Stomach smooth muscle (tissue), 2 donors: ENCODE data around the gene KLHL26.
A peak's percentile ranks its signal among the peaks of the same experiment; 100 is the strongest.

Source experiments
- H3K27ac ChIP-seq: one replicate; pipeline ENCODE4 v1.7.0; 2013; ENCODE audit warnings: mild to moderate bottlenecking, low read length, inconsistent platforms
- H3K27me3 ChIP-seq, 2 donors: one replicate each; pipeline ENCODE4 v1.7.0; 2013; ENCODE audit warnings: low read length in 2 of 2; ENCODE audit not compliant: insufficient read depth in 2 of 2, control insufficient read depth in 1 of 2
- H3K36me3 ChIP-seq, 2 donors: one replicate each; pipeline ENCODE4 v1.7.0; 2013; ENCODE audit warnings: low read length in 2 of 2; ENCODE audit not compliant: control insufficient read depth in 2 of 2, insufficient read depth in 2 of 2
- H3K4me1 ChIP-seq: one replicate; pipeline ENCODE4 v1.7.0; 2013; ENCODE audit warnings: low read length; ENCODE audit not compliant: control insufficient read depth, insufficient read depth
- H3K4me3 ChIP-seq, 2 donors: one replicate each; pipeline ENCODE4 v1.7.0; 2013; ENCODE audit warnings: low read length in 2 of 2
- H3K9ac ChIP-seq, 2 donors: one replicate each; pipeline ENCODE4 v1.7.0; 2013; ENCODE audit warnings: low read length in 2 of 2, mild to moderate bottlenecking in 1 of 2
- H3K9me3 ChIP-seq, 2 donors: one replicate each; pipeline ENCODE4 v1.7.0; 2013; ENCODE audit warnings: low read length in 2 of 2; ENCODE audit not compliant: control insufficient read depth in 2 of 2
- donor health status: healthy.
- donor health status: Pancreatic carcinoma.

The KLHL26 gene

DNA sequence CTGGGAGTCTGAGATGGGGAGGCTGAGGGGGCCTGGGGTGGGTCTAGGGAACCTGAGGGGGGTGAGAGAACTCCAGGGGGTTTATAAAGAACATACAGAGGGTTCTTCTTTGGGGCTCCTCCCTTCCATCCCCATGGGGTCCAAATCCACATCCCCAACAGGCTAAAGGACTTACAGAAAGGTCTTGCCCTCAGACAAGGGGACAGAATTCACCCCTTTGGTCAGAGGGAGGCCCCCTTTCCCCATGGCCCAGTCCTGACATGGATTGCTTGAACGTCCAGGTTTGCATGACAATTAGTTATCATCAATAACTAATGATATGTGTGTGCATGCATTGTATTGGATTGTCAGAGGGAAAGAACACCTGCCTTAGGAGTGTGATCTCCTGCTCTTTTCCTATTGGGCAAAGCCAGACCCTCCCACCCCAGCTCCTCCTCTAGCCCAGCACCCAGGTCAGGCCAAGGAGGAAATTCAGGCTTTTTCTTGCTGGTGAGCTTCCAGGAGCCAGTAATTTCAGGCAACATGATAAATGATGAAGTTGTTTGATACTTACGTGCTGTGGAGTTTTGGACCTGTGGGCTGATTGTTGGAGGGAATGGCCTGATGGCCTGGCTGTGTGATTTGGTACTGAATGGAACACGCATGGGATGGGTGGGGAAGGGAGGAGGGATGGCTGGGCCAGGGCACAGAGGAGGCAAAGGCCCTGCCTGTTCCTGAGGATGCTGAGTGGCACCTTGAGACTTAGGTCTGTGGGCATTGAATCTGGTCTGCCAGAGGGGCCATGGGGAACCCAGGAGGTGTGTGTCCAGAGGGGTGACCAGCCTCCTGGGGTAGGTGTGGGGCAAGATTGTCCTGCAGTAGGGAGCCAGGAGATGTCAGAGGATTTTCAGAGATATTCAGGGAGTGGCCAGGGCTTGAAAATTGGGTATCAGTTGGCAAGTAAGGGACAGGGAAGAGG, 1.1 kb downstream of the KLHL26 start:
- Histone ChIP-seq H3K9me3 (no peaks in the 10 kb centered on the region), H3K36me3 (no peaks in the 10 kb centered on the region), H3K27ac (peak overlapping the region; percentile 69), H3K9ac (peak overlapping the region; percentile 51 to 88), H3K4me3 (peak overlapping the region; percentile 80 to 88), H3K27me3 (no peaks in the 10 kb centered on the region), H3K4me1 (peaks cover 21% of the 10 kb centered on the region)

DNA sequence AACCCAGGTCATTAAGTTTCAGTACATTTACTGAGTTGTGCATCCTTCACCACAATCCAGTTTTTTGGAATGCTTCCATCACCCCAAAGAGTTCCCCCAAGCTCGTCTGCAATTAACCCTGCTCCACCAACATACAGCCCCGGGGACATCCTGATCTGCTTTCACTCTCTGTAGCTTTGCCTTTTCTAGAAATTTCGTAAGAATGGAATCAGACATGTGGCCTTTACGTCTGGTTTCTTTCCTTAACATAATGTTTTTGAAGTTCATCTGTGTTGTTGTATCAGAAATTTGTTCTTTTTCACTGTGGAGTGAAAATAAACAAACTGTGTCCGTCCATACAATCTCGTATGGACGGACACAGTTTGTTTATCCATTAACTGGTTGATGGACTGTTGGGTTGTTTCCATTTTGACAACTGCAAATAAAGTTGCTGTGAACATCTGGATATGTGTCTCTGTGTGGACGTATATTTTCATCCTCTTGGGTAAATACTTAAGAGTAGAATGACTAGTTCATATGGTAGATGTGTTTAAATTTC, 2.9 kb downstream of the KLHL26 start:
- Histone ChIP-seq H3K27me3 (no peaks in the 10 kb centered on the region), H3K4me3 (no peak overlapping the region), H3K36me3 (no peaks in the 10 kb centered on the region), H3K27ac (no peak overlapping the region), H3K4me1 (peaks cover 26% of the 10 kb centered on the region), H3K9ac (no peak overlapping the region), H3K9me3 (no peaks in the 10 kb centered on the region)

DNA sequence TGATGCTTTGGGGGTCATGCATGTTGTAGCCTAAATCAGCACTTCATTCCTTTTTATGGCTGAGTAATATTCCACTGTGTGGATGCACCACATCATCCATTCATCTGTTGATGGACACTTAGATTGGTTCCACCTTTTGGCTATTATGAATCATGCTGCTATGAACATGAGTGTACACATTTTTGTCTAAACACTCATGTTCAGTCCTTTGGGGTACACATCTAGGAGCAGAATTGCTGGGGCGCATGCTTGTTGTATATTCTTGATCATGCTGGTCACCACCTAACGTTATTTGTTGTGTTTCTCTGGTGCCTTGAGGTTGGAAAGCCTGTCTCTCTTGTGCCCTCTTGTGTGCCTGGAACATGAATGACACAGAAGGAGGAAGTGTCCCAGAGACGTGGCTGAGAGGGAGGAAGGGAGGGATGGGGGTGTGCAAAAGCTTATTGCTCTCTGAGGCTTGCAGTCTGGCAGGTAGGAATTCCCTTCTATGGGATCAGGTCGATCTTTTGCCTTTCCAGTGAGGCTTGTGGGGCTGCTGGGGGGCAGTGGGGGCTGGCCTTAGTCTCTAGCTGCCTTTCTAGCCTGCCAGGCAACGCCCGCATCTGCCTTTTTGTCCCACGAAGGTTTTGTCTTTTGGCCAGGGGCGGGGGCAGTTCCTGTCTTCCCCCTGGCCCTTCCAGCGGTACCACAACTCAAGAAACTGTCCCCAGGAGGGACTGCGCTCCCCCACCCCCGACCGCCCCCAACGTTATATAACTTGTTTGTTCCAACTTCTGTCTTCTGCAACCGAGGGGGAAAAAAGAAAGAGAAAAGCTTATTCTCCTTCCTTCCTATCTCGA, 7.6 kb downstream of the KLHL26 start:
- H3K27ac ChIP-seq: no peak overlapping the region
- H3K9me3 ChIP-seq: no peaks in the 10 kb centered on the region
- no peaks in the 10 kb centered on the region for H3K27me3 ChIP-seq
- H3K4me1 ChIP-seq: peaks cover 28% of the 10 kb centered on the region
- peaks cover 0 to 2% of the 10 kb centered on the region in 2 donors for H3K36me3 ChIP-seq
- H3K9ac ChIP-seq: peak overlapping the region in 1 of 2 donors; percentile 22
- peak overlapping the region in 1 of 2 donors; percentile 22 for H3K4me3 ChIP-seq

DNA sequence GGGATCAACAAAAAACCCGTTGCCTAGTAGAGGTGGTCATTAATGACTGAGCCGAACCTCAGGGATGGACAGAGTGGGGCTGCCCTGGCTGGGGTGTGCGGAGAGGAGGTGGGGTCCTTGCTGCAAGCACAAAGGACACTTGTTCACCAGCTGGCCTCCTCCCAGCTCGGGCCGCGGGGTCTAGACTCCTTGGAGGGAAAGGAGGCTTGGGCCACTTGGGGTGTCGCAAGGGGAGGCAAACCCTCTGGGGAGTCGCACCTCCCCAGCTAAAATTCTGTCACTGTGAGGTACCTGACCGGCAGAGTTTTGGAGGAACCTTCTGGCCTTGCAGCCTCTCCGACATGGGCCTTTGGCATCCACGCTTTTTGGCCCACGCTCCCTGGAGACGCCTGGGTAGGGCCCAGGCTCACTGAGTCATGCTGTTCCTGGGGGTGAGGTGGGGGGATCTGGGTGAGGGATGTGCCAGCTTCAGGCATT, 8.2 kb downstream of the KLHL26 start:
- Histone ChIP-seq H3K4me3 (peak overlapping the region in 1 of 2 donors; percentile 22), H3K9ac (no peak overlapping the region), H3K27ac (no peak overlapping the region), H3K9me3 (no peaks in the 10 kb centered on the region), H3K36me3 (peaks cover 0 to 2% of the 10 kb centered on the region in 2 donors), H3K27me3 (no peaks in the 10 kb centered on the region), H3K4me1 (peaks cover 34% of the 10 kb centered on the region)

DNA sequence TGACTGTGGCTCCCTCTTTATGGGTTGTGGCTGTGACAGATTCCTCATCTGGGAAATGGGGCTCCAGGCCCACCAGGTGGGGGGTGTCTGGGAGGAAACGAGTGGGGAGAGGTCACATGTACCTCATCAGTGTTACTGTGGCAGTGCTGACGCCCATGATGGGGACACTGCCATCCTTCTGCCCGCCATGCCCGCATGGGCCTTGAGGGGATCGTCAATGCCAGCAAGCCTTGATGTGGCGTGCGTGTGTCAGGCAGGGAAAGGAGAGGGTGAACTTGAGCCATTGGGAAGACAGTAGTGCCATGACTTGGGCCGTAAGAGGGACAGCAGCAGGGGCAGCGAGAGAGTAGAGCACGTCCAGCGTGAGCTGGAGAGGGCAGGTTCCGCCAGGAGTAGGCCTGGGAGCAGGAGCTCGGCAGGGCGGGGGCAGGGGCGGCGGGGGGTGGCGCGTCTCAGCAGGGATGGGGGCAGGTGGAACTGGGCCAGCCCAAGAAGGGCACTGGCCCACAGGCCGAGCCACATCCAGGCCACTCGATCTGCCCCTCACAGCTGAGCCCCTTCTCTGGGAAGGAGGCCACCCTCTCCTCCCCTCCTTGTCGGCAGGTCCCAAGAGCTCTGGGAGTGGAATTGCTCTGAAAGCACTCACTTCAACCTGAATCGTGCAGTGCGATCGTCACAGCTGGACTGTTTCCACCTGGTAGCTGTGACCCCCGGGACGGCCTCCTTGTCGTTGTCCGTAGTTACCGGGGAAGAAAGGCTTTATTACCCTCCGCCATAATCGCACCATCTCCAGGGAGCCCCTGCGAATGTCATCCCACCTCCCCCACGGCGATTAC, 9.9 kb downstream of the KLHL26 start:
- peaks cover 49% of the 10 kb centered on the region for H3K4me1 ChIP-seq
- no peaks in the 10 kb centered on the region for H3K27me3 ChIP-seq
- no peak overlapping the region for H3K27ac ChIP-seq
- H3K4me3 ChIP-seq: no peak overlapping the region
- no peak overlapping the region for H3K9ac ChIP-seq
- H3K36me3 ChIP-seq: peaks cover 0 to 2% of the 10 kb centered on the region in 2 donors
- no peaks in the 10 kb centered on the region for H3K9me3 ChIP-seq

DNA sequence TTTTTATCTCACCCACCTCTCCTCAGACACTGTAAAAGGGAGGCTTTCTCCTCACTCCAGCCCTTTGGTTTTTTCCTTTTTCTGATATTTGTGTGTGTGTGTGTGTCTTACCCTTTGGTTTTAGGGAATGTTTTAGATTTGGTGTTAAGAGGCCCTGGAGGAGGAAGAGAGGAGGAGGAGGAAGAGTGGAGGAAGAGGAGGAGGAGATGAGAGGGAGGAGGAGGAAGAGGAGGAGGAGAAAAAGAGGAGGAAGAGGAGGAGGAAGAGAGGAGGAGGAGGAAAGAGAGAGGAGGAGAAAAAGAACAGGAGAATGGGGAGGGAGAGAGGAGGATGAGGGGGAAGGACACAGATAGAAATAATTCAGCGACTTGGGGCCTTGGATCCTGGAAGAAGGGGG, 10.5 kb downstream of the KLHL26 start:
- H3K9me3 ChIP-seq: no peaks in the 10 kb centered on the region
- H3K27me3 ChIP-seq: no peaks in the 10 kb centered on the region
- peaks cover 0 to 2% of the 10 kb centered on the region in 2 donors for H3K36me3 ChIP-seq
- H3K4me1 ChIP-seq: peaks cover 53% of the 10 kb centered on the region
- no peak overlapping the region for H3K4me3 ChIP-seq
- no peak overlapping the region for H3K9ac ChIP-seq
- no peak overlapping the region for H3K27ac ChIP-seq

DNA sequence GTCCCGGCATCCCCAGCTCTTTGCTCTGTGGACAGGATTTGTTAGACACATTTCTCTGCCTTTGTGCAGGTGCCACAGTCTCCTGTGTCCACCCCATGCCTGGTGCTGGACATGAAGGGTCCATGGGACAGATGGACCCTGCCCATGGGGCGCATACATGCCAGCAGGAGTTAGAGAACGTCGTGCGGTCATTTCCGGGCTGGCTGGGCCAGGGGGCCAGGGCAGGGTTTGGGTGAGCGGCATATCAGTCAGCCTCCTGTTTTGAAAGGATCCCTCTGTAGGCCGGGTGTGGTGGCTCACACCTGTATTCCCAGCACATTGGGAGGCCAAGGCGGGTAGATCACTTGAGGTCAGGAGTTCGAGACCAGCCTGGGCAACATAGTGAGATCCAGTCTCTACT, 11.0 kb downstream of the KLHL26 start:
- H3K4me1 ChIP-seq: peaks cover 53% of the 10 kb centered on the region
- no peak overlapping the region for H3K27ac ChIP-seq
- H3K27me3 ChIP-seq: no peaks in the 10 kb centered on the region

DNA sequence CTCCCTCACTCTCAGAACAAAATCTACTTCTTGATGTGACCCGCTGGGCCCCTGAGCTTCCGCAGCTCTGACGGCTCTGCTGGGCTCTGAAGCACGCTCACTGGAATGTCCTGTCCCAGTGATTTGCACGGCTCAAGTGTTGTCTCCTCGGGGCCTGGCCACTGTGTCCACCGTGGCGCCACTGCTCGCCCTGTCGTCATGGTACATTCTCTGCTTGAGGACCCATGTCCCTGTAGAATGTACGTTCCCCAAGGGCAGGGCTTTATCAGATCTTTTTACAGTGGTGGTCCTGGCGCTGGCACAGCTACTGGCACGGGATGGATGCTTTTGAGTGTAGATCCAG, 12.1 kb downstream of the KLHL26 start:
- Histone ChIP-seq H3K27ac (peak overlapping the region; percentile 93), H3K27me3 (no peaks in the 10 kb centered on the region), H3K9ac (peak overlapping the region in 1 of 2 donors; percentile 42), H3K36me3 (peaks cover 0 to 2% of the 10 kb centered on the region in 2 donors), H3K4me1 (peaks cover 53% of the 10 kb centered on the region), H3K4me3 (peak overlapping the region; percentile 36 to 67), H3K9me3 (no peaks in the 10 kb centered on the region)

More for the DNA sequence above, 11.0 kb downstream of the KLHL26 start:
- no peak overlapping the region for H3K4me3 ChIP-seq
- H3K9me3 ChIP-seq: no peaks in the 10 kb centered on the region
- H3K9ac ChIP-seq: no peak overlapping the region
- peaks cover 0 to 2% of the 10 kb centered on the region in 2 donors for H3K36me3 ChIP-seq

DNA sequence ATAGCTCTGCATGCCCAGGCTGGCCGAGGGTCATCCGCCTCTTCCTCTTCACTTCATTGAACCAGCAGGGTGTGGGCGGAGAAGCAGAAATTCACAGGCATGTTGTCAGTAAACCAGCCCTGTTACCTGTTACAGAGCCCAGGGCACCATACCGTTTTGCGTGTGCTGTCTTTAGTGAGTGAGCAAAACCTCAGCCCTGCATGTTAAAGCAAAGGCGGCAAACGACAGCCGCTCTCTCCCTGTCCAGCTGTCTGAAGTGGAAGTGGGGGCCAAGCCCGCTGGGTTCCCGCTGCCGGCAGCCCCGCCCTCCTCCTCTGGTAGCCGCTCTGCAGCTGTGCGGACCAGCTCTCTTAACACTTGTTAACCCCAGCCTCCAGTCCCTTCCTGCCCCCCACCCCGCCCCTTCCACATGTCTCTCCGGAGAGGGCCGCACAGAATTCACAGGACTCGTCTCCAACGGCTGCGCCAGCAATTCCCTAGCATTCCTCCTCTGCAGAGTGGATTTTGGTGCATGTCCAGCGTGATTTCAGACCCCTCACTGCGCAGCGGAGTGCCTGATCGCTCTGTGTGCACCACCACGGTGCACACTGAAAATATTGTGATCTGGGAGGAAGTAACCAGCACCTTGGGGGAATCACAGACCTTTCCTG, 12.7 kb downstream of the KLHL26 start:
- no peaks in the 10 kb centered on the region for H3K27me3 ChIP-seq
- no peaks in the 10 kb centered on the region for H3K9me3 ChIP-seq
- H3K4me3 ChIP-seq: peak overlapping the region; percentile 36 to 67
- H3K9ac ChIP-seq: peak overlapping the region in 1 of 2 donors; percentile 72
- H3K4me1 ChIP-seq: peaks cover 50% of the 10 kb centered on the region
- H3K27ac ChIP-seq: peak overlapping the region; percentile 93
- peaks cover 0 to 2% of the 10 kb centered on the region in 2 donors for H3K36me3 ChIP-seq
